Amniotic epithelial cell (primary cell): ENCODE data around the gene AP1G2.
"Not testable (repeated sequence)": the region's sequence is repeated elsewhere in the genome, so short reads cannot be mapped to it uniquely, and the experiment has no call there.

Experiments
- DNase-seq: peaks from one replicate; pipeline ENCODE4 v3.0.0-alpha.2; 2010; ENCODE audit warnings: low read depth

AP1G2 gene

DNA sequence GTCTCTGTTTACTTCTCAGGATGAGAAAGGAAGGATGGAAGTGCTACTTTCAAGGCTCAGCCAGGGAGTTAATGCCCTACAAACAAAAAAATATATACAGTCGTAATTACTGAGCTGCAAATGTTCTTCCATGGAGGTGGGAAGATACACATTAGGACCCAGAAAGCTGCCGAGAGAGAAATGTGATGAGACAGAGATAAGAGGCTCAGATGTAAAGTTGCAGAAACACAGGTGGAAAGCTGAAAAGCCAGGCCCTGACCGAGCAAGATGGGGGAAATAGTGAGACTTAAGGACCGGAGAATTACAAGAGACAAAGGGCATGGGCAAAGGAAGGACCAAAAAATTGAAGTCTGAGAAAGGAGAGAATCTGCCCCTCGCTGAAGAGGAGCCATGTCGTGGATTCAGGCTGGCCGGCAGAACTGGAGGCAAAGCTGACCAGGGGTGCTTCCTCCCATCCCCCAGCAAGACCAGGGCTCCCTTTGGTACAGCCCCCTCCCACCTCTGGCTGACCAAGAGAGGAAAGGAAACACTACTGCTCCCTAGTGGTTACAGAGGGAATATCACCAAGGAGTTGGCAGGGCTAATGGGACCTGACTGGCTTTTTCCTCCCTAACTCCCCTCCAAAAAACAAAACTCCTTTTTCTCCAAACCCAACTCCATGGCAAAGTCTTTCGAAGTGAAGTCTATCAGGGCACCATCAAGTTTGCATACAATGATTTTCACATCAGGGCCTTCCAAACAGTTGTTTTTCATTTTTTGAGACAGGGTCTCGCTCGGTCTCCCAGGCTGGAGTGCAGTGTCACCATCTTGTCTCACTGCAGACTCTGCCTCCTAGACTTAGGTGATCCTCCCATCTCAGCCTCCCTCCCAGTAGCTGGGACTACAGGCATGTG lies 28.1 kb downstream of the AP1G2 start:
- peak; percentile 32 for DNase-seq

DNA sequence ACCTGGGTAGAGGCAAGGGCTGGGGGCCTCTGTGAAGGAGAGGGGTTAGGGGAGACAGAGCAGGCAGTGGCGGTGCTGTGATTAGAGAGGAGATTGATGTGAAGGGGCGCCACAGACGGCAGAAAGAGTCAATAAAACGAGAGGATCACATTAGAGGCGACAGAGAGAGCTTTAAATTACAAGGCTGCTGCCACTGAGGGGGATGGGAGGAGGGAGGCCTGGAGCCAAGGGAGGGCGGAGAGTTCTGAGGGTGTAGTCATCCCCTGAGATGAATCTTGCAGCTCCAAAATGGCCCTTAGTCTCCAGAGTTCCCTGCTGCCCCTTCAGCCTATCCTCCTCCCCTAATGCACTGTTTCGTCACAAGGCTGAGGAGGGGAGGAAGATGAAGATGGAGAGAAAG lies 28.8 kb downstream of the AP1G2 start:
- peak; percentile 37 for DNase-seq

DNA sequence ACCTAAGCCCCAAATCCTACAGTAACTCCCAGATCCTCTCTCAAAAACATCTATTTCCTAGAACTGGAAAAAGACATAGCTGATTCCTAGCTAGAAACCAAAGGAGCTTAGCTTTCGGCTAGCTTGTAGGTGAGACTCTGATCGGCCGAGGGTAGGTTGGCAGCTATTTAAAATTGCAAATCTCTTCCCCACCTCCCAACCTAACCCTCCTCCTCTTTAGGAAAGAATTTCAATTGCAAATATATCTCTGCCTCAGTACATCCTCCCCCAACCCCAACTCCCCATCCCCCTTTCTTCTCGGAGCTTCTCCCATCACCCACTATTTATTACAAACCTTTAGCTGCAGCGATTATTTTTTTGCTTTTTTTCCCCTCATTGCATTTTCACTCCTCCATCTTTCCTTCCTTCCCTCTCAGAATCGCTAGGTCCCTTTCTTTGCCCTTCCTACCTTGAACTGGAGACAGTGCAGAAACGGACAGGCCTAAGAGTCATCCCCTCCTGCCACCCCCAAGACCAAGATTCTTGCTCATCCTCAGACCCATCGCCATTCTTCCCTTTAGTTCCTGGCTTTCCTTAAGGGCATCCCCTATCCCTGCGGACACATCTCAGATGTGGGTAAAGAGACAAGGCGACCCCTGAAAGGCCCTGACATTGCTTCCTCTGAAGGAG lies 29.4 kb downstream of the AP1G2 start:
- DNase-seq, result no peak

- peak; percentile 29 for DNase-seq
Measured at GRCh38 chr14:23537351-23538049, 30.1 kb downstream of the AP1G2 start.

DNA sequence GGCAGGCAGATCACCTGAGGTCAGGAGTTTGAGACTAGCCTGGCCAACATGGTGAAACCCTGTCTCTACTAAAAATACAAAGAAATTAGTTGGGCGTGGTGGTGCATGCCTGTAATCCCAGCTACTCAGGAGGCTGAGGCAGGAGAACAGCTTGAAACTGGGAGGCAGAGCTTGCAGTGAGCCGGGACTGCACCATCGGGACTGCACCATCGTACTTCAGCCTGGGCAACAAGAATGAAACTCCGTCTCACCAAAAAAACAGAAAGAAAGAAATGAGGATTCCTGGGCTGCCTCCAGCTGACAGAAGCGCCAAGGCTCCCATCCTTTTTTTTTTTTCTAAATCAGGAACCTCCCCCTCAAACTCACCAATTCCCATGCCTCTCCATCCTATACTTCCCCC lies 30.7 kb downstream of the AP1G2 start:
- not testable (repeated sequence) for DNase-seq

- DNase-seq, result no peak
Measured at GRCh38 chr14:23536494-23536893, 31.1 kb downstream of the AP1G2 start.

DNA sequence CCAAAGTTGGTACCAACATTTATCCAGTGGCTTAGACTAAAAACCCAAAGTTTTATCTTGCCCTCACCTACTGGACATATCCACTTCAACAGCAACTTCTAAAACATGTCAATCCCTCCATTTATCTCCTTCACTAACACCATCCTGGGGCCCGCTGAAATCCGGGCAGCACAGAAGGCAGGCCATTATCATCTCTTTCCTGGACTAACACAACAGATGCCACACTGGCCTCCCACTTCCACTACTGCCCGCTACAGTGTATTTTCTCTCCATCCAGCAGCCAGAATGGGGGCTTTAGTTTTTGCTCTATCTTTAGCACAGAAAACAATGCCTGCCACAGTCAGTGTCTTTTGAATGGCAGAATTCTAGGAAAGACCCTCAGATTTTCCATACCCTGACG lies 31.6 kb downstream of the AP1G2 start:
- no peak for DNase-seq

DNA sequence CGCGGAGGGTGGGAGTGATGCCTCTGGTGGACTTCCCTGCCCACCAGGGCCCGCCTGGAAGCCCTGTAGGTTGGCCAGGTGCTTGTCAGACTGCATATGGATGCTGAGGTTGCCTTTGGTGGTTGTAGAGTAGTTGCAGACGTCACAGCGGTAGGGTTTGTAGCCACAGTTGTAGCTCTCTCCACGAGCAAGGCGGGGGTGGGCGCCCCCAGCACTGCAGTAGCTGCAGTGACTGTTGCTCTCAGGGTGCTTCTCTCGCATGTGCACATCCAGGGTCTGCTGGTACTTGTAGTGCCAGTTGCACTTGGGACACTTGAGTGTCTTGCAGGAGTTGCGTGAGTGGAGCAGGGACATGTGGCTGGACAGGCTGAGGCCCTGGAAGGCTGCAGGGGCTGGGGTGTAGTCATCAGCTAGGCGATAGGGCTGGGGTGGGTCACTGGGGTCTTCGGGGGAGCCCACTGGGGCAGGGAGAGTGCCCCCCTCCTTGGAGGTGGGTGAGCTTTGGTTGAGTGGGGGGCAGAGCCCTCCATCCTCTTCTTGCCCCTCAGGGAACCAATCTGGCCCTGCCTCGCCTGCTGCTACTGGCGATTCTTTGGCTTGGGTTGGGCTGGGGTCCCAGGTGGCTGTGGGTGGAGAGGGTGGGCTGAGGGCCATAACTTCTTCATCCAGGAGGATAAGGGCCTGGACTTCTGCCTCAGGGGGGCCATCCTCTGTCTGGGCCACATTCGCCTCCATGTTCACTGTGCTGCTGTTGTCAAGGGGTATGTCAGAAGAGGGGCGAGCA lies 33.7 kb downstream of the AP1G2 start:
- DNase-seq, result no peak

DNA sequence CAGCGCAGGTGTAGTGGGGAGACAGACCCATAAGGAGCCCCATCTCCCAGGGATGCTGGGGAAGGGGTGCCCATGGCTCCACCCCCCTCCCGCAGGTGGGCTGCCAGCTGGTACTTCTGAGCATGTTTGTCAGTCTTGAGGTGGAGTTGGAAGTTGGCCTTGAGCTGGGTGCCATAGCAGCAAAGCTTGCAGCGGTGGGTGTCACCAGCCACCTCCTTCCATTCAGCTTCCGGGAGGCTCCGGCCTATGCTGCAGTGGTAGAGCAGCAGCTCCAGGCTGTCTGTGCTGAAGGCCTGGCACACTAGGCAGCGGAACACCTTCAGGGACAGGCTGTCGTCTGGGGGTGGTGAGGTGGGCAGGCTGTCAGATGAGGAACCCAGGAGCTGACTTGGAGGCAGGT lies 34.9 kb downstream of the AP1G2 start:
- no peak for DNase-seq

- no peak for DNase-seq
Measured at GRCh38 chr14:23531391-23531790, 36.2 kb downstream of the AP1G2 start.

- no peak for DNase-seq
Measured at GRCh38 chr14:23530375-23531055, 37.1 kb downstream of the AP1G2 start.

DNA sequence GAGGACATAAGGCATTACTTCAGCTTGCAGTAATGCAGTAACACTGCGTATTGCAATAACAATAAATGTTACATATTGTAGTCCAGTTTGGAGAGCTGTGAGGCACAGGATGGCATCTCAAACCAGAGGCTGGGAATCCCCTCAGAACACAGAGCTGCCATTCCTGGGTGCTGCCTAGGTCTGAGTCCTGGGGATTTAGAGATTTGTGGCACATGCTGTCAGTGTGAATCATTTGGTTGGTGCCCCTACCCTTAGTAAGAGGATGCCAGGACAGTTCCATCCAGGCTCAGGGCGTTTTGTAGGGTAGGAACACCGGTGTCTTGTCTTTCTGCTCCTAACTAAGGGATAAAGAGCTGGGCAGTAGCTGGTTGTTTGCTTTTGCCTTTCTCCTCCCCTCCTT lies 38.6 kb downstream of the AP1G2 start:
- DNase-seq, result no peak

DNA sequence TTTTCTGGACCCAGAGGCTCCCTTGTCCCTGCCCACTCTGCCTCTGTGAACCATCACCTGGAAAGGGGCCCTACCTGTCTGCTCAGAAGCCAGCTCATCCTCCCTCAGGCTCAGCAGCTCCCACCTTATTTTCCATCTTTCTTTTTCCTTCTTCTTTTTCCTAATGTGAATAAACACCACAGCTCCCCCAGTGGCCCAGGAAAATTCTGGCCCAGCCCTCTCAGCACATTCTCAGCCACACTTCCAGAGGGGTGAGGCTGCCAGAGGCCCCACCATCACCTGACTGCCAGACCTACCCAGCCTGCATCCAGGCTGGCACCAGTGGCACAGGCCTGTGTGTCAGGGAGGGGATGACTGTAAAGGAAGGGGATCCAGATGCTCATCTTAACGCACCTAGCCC lies 39.0 kb downstream of the AP1G2 start:
- DNase-seq, result no peak

DNA sequence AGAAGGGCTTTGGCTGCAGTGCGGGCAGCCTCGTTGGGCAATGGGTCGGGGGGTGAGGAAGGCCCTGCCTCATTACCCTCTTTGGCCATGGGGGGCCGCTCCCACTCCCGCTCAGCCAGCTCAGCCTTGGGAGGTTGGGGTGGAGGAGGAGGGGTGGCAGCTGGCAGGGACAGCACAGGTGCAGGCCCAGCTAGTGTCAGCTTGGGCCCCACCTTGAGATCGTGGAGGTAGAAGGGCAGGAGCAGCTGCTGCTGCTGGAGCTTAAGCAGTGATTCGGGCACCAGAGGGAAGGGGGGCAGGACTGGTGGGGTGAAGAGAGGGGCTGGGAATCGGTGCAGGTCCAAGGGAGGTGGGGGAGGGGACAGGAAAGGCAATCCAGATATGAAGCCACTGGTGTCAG lies 42.0 kb downstream of the AP1G2 start:
- no peak for DNase-seq

- DNase-seq, result no peak
Measured at GRCh38 chr14:23524954-23525353, 42.6 kb downstream of the AP1G2 start.

GRCh38 chr14:23523229-23524016 lies 44.2 kb downstream of the AP1G2 start:
- no peak for DNase-seq

DNA sequence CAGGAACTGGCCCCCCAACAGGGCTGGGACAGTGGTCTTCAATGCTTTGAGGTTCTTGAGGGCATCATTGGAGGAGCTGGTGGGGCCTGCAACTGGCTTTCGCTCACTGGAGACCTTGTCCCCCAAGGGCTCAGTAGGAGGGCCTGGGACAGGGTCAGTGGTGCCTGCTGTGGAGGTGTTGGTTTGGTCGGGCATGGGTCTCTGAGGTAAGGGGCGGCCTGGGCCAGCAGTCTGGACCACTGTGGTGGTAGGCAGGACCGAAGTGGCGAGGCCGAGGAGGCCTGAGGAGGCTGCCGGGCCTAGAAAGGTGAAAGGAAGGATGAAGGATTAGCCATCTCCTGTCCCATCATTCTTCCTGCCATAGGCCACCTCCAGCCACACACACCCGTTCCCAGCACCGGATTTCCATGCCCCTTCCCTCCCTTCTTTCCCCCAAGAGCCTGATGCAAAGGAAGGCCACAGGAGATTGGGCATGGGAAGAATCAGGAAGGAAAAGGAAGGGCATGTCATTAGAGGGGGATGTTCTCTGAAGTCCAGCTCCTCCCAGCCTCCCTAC lies 44.9 kb downstream of the AP1G2 start:
- no peak for DNase-seq

DNA sequence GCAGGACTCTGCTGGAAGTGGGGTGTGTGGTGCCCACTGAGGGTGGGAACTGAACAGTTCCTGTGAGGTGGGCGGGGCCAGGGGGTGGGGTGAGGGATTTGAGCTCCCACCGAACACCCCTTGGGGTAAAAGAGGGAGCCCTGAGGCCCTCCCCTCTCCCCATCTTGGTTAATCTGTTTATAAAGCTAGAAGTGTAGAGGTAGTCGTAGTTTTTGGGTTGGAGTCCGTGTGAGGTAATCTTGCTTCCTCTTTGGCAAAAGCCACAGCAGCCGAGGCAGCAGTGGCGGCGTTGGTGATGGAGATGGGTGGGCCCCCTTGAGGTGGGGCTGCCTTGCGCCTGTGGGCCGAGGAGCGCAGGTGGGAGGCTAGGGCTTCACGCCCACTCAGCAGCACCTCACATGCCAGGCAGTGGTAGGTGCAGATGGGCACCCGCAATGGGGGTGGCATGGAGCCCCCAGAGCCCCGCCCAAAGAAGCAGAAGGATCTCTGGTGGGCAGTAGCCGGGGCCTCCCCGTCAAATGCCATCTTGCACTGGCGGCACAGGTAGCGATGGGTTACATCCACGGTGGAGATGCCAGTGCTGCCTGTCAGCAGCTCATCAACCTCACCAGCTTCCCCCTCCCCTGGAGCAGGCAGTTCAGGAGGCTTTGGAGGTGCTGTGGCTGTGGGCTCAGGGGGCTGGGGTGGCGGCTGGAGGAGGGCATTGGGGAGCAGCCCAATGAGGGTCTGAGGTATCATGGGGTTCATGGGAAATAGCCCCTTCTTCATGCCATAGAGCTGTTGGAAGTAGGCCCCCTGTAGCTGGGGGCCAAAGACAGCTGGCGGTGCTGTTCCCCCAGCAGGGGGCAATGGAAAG lies 45.6 kb downstream of the AP1G2 start:
- no peak for DNase-seq

DNA sequence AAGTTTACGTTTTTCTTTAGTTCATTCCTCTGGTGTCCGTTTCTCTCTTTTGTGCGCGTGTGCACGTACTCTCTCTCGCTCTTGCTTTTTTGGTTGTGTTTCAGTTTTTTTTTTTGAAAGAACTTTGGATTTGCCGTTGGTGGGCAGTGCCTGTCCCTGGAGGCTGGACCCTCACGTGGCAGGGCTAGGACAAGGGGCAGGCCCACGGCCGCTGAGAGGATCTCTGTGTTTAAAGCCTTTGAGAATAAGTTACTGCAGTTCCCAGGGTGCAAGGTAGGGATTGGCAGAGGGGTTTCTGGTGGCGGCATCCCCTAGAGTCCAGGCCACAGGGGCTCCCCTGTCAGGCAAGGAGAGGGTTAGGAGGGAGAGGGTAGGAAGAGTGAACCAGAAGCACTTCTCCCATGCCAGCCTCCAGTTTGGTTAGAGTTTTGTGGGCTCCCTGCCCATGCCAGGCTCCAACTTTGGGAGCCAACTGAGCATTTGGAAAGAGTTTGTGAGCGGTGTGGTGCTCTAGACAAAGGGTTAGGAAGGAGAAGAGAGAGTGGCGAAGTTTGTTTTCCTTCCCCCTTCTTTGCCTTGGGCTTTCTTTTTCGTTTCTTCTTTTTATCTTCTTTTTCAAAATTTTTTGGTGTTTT lies 46.6 kb downstream of the AP1G2 start:
- no peak for DNase-seq
